AG09309 (cell line): ENCODE measurements around the gene WDR86.

ENCODE experiments used
- DNase-seq: peaks from one replicate; pipeline ENCODE4 v3.0.0-alpha.2; 2010; ENCODE audit warnings: low read depth
- H3K4me3 ChIP-seq: 2 replicates; pipeline ENCODE4 v1.5.1; 2011; ENCODE audit warnings: mild to moderate bottlenecking, low read depth, low read length, moderate library complexity; ENCODE audit not compliant: control insufficient read depth
- TF ChIP-seq, protein P1 (sequence below): IDR thresholded peaks from 2 replicates; pipeline ENCODE4 v1.5.1; 2011; ENCODE audit warnings: mild to moderate bottlenecking, low read depth, low read length, inconsistent platforms; ENCODE audit not compliant: insufficient read depth, control insufficient read depth; ENCODE audit errors: missing control alignments

WDR86 gene

GRCh38 chr7:151409667-151410404, at the start of gene WDR86:
Gene WDR86 (minus strand): TSS chr7:151410038. CDS start chr7:151409589, 449 bp downstream.
- no peak within 1 kb of the TSS; the same call in 1 of the 2 replicates for H3K4me3 ChIP-seq
- no peak for DNase-seq
- TF ChIP-seq, protein P1, sequence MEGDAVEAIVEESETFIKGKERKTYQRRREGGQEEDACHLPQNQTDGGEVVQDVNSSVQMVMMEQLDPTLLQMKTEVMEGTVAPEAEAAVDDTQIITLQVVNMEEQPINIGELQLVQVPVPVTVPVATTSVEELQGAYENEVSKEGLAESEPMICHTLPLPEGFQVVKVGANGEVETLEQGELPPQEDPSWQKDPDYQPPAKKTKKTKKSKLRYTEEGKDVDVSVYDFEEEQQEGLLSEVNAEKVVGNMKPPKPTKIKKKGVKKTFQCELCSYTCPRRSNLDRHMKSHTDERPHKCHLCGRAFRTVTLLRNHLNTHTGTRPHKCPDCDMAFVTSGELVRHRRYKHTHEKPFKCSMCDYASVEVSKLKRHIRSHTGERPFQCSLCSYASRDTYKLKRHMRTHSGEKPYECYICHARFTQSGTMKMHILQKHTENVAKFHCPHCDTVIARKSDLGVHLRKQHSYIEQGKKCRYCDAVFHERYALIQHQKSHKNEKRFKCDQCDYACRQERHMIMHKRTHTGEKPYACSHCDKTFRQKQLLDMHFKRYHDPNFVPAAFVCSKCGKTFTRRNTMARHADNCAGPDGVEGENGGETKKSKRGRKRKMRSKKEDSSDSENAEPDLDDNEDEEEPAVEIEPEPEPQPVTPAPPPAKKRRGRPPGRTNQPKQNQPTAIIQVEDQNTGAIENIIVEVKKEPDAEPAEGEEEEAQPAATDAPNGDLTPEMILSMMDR = no peak

- no peak overlapping the region for H3K4me3 ChIP-seq
- TF ChIP-seq, protein P1 = no peak
Observed at GRCh38 chr7:151457534-151457933, 47.7 kb upstream of the WDR86 start.

DNA sequence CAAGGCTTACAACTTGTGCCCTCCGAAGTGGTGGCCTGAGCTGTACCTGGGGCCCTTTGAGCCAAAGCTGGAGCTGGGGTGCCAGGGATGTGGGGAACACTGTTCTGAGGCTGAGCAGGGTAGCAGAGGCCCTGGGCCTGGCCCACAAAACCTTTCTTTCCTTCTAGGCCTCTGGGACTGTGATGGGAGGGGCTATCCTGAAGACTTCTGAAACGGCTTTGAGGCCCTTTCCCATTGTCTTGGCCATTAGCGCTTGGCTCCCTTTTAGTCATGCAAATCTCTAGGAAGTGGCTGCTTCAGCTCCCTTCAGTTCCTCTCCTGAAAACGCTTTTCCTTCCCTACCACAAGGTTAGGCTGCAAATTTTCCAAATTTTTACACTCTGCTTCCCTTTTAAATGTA, 46.9 kb upstream of the WDR86 start:
- H3K4me3 ChIP-seq = no peak overlapping the region
- no peak for DNase-seq

More at GRCh38 chr7:151457534-151457933, 47.7 kb upstream of the WDR86 start:
- no peak for DNase-seq

DNA sequence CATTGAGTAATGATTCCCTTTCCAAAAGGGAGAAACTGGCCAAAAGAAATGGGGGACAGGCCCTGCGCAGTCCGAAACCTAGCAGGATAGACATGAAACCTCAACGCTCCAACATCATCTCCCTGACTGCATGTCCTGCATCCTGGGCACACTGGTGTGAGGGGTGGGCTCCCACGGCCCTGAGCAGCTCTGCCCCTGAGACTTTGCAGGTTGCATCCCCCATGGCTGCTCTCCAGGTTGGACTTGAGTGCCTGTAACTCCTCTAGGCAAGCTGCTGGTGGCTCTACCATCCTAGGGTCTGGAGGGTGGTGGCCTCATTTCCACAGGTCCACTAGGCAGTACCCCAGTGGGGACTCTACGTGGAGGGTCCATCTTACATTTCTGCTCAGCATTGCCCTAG, 46.4 kb upstream of the WDR86 start:
- DNase-seq = no peak
- H3K4me3 ChIP-seq = no peak overlapping the region
- TF ChIP-seq, protein P1 = no peak

More for the DNA sequence above, 46.9 kb upstream of the WDR86 start:
- TF ChIP-seq, protein P1 = no peak

GRCh38 chr7:151455690-151456089, 45.9 kb upstream of the WDR86 start:
- TF ChIP-seq, protein P1 = no peak
- DNase-seq = no peak
- H3K4me3 ChIP-seq = no peak overlapping the region

DNA sequence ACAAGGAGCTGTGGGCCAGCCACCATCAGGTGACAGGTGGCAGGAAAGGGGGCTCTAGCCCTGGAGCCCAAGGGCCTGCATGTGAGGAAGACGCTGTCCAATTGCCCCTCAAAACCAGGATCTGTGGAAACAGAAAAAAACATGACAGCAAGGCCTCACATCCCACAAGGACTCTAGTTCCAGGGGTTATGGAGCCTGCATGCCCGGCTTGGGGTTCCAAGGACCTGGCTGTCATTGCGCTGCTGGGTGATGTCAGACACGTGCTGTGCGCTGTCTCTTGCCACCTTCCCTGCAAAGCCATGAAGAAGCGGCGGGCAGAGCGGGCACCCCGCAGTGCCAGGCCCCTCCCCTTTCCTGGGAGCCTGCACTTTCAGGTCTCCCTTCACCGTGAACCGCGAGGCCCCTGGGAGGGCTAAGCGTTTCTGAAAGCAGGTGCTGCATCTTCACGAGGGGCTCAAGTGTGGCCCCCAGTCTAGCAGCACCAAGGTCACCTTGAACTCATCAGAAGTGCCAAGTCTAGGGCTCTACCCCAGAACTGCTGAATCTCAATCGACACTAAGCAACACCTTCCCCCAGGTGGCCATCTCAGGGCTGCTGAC, 45.2 kb upstream of the WDR86 start:
- TF ChIP-seq, protein P1 = no peak
- DNase-seq = no peak
- no peak overlapping the region for H3K4me3 ChIP-seq
